Ascending aorta (tissue), 2 donors: Measurements from ENCODE around the gene PRC1. TPM values are rescaled to one million over a fixed set of nuclear protein-coding genes. Genes with fewer than 3 reads are reported as not detected.
"Not testable (repeated sequence)": the region's sequence is repeated elsewhere in the genome, so short reads cannot be mapped to it uniquely, and the experiment has no call there.

Experiments used
- DNase-seq, 2 donors: peaks; one replicate each; pipeline ENCODE4 v3.0.0-alpha.2; 2019; ENCODE audit warnings: low spot score in 2 of 2
- H3K27ac ChIP-seq, 2 donors: fragments of 200-600 bp; sonication (generic); one replicate each; pipeline ENCODE4 v1.5.1; 2016 to 2017; ENCODE audit warnings: mild to moderate bottlenecking in 1 of 2
- H3K27me3 ChIP-seq: fragments of 200-600 bp; sonication (generic); one replicate; pipeline ENCODE4 v1.5.1; 2017
- H3K36me3 ChIP-seq, 2 donors: fragments of 200-600 bp; sonication (generic); one replicate each; pipeline ENCODE4 v1.5.1; 2016
- H3K4me1 ChIP-seq, 2 donors: fragments of 200-600 bp; sonication (generic); one replicate each; pipeline ENCODE4 v1.5.1; 2016 to 2017; ENCODE audit warnings: mild to moderate bottlenecking in 1 of 2
- H3K4me3 ChIP-seq, 2 donors: fragments of 200-600 bp; sonication (generic); one replicate each; pipeline ENCODE4 v1.5.1; 2016 to 2017; ENCODE audit warnings: mild to moderate bottlenecking in 1 of 2
- H3K9me3 ChIP-seq, 2 donors: fragments of 200-600 bp; sonication (generic); one replicate each; pipeline ENCODE4 v1.5.1; 2016
- intact Hi-C: fragments of 100-400 bp; cut with DNase I; formaldehyde crosslinking; loops from one replicate; pipeline ENCODE4 v1.15.1; 2023
- total RNA-seq: library from RNA; depleted of rRNA; stranded (reverse); fragments of >200 nt; gene quantifications from one replicate; pipeline ENCODE4 v1.1.0, GENCODE V29; 2016
- TF ChIP-seq, protein P1 (sequence below), 3 experiments: fragments of 200-600 bp in 2 of 3; fragments of 450-650 bp in 1 of 3; sonication (generic) in 2 of 3; IDR thresholded peaks; one replicate each; pipeline ENCODE4 v1.5.1; 2016 to 2019; ENCODE audit warnings: antibody characterized with exemption in 3 of 3, mild to moderate bottlenecking in 1 of 3, moderate library complexity in 1 of 3

Gene PRC1
- total RNA-seq, 1 donor from 2014 or later = 29.1 TPM

GRCh38 chr15:90924375-90924774 is 70.0 kb downstream of the PRC1 start:
- DNase-seq = no peak
- TF ChIP-seq, protein P1, sequence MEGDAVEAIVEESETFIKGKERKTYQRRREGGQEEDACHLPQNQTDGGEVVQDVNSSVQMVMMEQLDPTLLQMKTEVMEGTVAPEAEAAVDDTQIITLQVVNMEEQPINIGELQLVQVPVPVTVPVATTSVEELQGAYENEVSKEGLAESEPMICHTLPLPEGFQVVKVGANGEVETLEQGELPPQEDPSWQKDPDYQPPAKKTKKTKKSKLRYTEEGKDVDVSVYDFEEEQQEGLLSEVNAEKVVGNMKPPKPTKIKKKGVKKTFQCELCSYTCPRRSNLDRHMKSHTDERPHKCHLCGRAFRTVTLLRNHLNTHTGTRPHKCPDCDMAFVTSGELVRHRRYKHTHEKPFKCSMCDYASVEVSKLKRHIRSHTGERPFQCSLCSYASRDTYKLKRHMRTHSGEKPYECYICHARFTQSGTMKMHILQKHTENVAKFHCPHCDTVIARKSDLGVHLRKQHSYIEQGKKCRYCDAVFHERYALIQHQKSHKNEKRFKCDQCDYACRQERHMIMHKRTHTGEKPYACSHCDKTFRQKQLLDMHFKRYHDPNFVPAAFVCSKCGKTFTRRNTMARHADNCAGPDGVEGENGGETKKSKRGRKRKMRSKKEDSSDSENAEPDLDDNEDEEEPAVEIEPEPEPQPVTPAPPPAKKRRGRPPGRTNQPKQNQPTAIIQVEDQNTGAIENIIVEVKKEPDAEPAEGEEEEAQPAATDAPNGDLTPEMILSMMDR (IDR thresholded peaks at IDR 0.05) = no peak
- intact Hi-C loops = no loop called here
- H3K4me3 ChIP-seq = no peak overlapping the region
- H3K36me3 ChIP-seq = peaks cover 19 to 24% of the 10 kb centered on the region in 2 donors
- H3K27ac ChIP-seq = no peak overlapping the region
- H3K27me3 ChIP-seq = no peaks in the 10 kb centered on the region
- H3K4me1 ChIP-seq = no peaks in the 10 kb centered on the region
- H3K9me3 ChIP-seq = no peaks in the 10 kb centered on the region

GRCh38 chr15:90922712-90923322 is 71.5 kb downstream of the PRC1 start:
- peaks cover 27 to 40% of the 10 kb centered on the region in 2 donors for H3K36me3 ChIP-seq
- H3K9me3 ChIP-seq, DNase-seq, H3K4me1 ChIP-seq, H3K27me3 ChIP-seq, intact Hi-C loops, H3K4me3 ChIP-seq, H3K27ac ChIP-seq: not testable (repeated sequence)

DNA sequence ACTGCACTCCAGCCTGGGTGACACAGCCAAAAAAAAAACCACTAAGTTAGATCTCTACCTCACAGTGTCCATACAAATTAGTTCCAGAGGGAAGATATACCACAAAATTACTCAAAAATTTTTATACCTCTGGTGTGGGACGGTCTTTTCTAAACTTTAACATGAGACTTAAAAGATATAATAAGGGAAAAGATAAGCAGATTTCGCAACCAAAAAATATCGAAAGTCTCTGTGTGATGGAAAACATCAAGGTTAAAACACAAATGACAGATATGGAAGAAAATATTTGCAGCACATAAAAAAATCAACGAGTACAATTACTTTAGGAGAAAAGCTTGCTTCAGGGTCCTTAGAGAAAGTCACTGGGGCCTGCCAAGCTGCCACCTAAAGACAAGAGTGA is 72.4 kb downstream of the PRC1 start:
- Histone ChIP-seq H3K9me3 (no peaks in the 10 kb centered on the region), H3K27ac (no peak overlapping the region), H3K36me3 (peaks cover 37 to 46% of the 10 kb centered on the region in 2 donors), H3K4me3 (no peak overlapping the region), H3K4me1 (no peaks in the 10 kb centered on the region), H3K27me3 (no peaks in the 10 kb centered on the region)
- TF ChIP-seq, protein P1 (IDR thresholded peaks at IDR 0.05) = no peak
- no peak for DNase-seq
- intact Hi-C loops = no loop called here

DNA sequence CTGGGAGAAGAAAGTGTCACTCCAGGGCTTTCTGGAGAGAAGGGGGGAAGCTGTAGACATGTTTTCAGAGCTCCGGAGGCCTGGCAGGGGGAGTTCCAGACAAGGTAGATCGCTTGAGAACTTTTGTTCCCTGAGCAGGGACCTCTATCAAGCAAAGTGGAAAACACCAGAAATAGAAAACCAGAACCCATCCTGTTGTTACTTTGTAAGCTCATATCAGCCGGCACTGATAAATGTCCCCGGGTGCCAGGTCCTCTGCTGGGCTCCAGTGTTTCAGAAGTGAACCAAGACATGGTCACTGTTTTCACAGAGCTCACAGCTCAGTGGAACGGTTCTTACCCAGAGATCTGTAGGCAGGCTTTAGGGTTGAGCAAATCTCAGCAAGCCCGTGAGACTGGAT is 75.5 kb downstream of the PRC1 start:
- intact Hi-C loops = no loop called here
- no peak for DNase-seq
- Histone ChIP-seq H3K4me3 (no peak overlapping the region), H3K27ac (no peak overlapping the region), H3K36me3 (peaks cover 61 to 77% of the 10 kb centered on the region in 2 donors), H3K4me1 (no peaks in the 10 kb centered on the region), H3K9me3 (no peaks in the 10 kb centered on the region), H3K27me3 (no peaks in the 10 kb centered on the region)
- TF ChIP-seq, protein P1 (IDR thresholded peaks at IDR 0.05) = no peak

GRCh38 chr15:90918034-90918788 is 76.1 kb downstream of the PRC1 start:
- Histone ChIP-seq H3K36me3 (peaks cover 68 to 83% of the 10 kb centered on the region in 2 donors), H3K27me3 (no peaks in the 10 kb centered on the region), H3K4me3 (no peak overlapping the region), H3K27ac (no peak overlapping the region), H3K4me1 (no peaks in the 10 kb centered on the region), H3K9me3 (no peaks in the 10 kb centered on the region)
- intact Hi-C loops = no loop called here
- no peak for DNase-seq
- TF ChIP-seq, protein P1 (IDR thresholded peaks at IDR 0.05) = no peak

GRCh38 chr15:90917569-90917968 is 76.8 kb downstream of the PRC1 start:
- intact Hi-C loops = no loop called here
- no peaks in the 10 kb centered on the region for H3K9me3 ChIP-seq
- TF ChIP-seq, protein P1 (IDR thresholded peaks at IDR 0.05) = no peak

More at GRCh38 chr15:90917569-90917968, 76.8 kb downstream of the PRC1 start:
- no peak for DNase-seq
- H3K36me3 ChIP-seq = peaks cover 74 to 89% of the 10 kb centered on the region in 2 donors
- H3K4me1 ChIP-seq = no peaks in the 10 kb centered on the region
- H3K4me3 ChIP-seq = no peak overlapping the region
- no peak overlapping the region for H3K27ac ChIP-seq
- no peaks in the 10 kb centered on the region for H3K27me3 ChIP-seq
